GM23338 (cell line): ENCODE results near the gene CERS2.

ENCODE experiments used
- CREB1 ChIP-seq: fragments of 250-450 bp; sonication (Bioruptor Pico); IDR thresholded peaks from 2 replicates; pipeline ENCODE4 v1.5.0; 2020; ENCODE audit warnings: low read depth, mild to moderate bottlenecking, moderate library complexity
- CTCF ChIP-seq, 2 experiments: fragments of 200-600 bp in 1 of 2; sonication (generic) in 1 of 2; conservative IDR thresholded peaks; 2 replicates each; pipeline versions ENCODE4 v1.5.1 to v1.6.1; 2016 to 2017; ENCODE audit warnings: antibody characterized with exemption in 2 of 2, low read depth in 2 of 2, mild to moderate bottlenecking in 2 of 2, moderate library complexity in 1 of 2
- EZH2 ChIP-seq: fragments of 200-600 bp; sonication (generic); IDR thresholded peaks from one replicate; pipeline ENCODE4 v1.8.0; 2017; ENCODE audit warnings: antibody characterized with exemption, mild to moderate bottlenecking, low read depth; ENCODE audit not compliant: unreplicated experiment
- NANOG ChIP-seq: IDR thresholded peaks from 2 replicates; pipeline ENCODE4 v1.6.1; 2016; ENCODE audit warnings: antibody characterized with exemption, borderline replicate concordance
- POLR2AphosphoS5 ChIP-seq: IDR thresholded peaks from 2 replicates; pipeline ENCODE4 v1.6.1; 2016; ENCODE audit warnings: antibody characterized with exemption, low read depth

- TF ChIP-seq POLR2AphosphoS5, result no peak
- TF ChIP-seq CTCF (conservative IDR thresholded peaks at IDR 0.05; ENCODE audit: low read depth in 2 of 2), result no peak
- TF ChIP-seq EZH2, result no peak
- no peak for TF ChIP-seq CREB1 (CRISPR knock-in tag)
- TF ChIP-seq NANOG, result no peak
These were observed 34.6 kb upstream of the CERS2 start for GRCh38 chr1:151009206-151009587.
